SH-SY5Y (cell line): ENCODE data around the gene ITGAX.

Experiments
- GATA2 ChIP-seq: IDR thresholded peaks from 2 replicates; pipeline ENCODE4 v1.6.1; 2011; ENCODE audit warnings: mild to moderate bottlenecking, low read depth, low read length
- GATA3 ChIP-seq: IDR thresholded peaks from 2 replicates; pipeline ENCODE4 v1.6.1; 2011; ENCODE audit warnings: low read depth, mild to moderate bottlenecking, low read length, moderate library complexity

- TF ChIP-seq GATA3 (no peak), GATA2 (no peak)
These were observed 68.8 kb downstream of the ITGAX start for GRCh38 chr16:31423801-31424200.
